SH-SY5Y (cell line): Measurements from ENCODE around the gene AQP1.

Experiments used
- GATA2 ChIP-seq: IDR thresholded peaks from 2 replicates; pipeline ENCODE4 v1.6.1; 2011; ENCODE audit warnings: mild to moderate bottlenecking, low read depth, low read length
- GATA3 ChIP-seq: IDR thresholded peaks from 2 replicates; pipeline ENCODE4 v1.6.1; 2011; ENCODE audit warnings: low read depth, mild to moderate bottlenecking, low read length, moderate library complexity

DNA sequence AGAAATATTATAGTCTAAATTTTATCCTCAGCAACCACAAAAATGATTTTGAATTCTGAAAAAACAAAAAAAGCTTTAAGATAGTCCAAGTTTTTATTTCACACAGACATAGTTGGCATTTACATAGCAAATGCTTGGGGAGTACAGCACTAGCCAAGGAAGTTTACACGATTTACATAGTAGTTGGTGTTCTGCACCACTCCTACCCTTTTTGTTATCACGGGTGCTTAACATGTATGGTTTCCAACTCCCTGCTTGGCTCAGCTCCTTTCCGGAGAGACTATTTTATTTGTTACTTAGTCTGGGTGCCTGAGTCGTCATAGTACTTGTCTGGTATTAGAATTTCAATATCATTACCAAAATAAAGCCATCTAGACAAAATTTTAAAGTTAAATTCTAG, 43.3 kb downstream of the AQP1 start:
- TF ChIP-seq GATA2 (no peak), GATA3 (no peak)
